GM18867 (cell line): ENCODE measurements around the gene KRTAP19-3.
"Not testable (repeated sequence)": the region's sequence is repeated elsewhere in the genome, so short reads cannot be mapped to it uniquely, and the experiment has no call there.

Experiments
- ATAC-seq: cut with Tn5 transposase; IDR thresholded peaks from one replicate; pipeline ENCODE4 v1.9.1; 2021; ENCODE audit warnings: mild to moderate bottlenecking, moderate library complexity; ENCODE audit not compliant: unreplicated experiment

Gene KRTAP19-3

DNA sequence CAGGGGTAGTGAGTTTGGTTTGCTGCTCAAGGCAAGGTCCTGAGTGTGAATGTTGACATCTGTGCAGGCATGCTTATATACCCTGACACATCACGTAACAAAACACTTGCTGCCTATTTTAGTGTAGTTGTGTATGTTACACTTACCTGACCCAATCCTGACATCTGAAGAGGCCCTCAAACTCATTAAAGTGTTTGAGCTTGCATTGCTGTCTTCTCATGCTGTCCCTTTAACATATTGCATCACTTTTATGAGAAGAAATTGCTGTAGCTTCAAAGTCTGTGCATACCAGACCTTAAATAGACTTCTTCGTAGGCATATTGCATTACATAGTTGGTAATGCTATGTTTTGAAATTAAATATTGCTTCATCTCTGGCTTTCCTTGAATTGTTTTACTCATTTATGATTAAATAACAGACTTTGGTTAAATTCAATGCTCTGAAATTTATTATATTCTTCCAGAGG, at the start of gene KRTAP19-3:
KRTAP19-3 (minus strand) TSS at position 51 of the 466 bp plus-strand sequence. CDS start 56 bp downstream, outside the sequence.
- no peak for ATAC-seq

DNA sequence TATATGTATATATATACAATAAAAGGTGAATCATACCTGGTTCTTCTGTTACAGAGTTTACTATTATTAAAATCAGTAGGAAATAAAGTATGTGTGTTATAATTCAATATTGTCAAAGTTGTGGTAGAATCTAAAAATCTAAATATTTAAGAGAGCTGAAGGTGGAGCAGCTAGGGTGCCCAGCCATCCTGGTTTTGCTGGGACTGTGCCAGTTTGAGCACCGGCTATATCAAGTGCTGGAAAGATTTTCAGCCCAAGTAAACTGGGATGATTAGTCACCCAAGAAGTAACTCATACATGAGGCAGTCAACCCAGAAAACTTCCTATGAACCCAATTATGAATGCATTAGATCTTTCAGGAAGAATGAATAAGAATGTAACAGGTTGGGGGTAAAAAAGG, 27.1 kb upstream of the KRTAP19-3 start:
- ATAC-seq, result no peak

DNA sequence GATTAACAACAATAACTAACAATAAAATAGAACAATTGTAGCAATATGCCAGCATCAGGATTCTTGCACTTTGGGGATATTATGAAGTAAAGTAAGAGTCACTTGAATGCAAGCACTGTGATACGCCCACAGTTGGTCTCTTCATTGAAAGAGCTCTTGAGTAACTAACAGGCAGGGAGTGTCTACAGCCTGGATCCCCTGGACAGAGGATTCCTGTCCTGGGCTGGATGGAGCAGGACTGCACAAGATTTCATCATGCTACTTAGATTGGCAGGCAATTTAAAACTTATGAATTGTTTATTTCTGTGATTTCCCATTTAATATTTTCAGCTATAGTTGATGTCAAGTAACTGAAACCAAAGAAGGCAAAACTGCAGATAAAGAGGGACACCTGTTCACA, 23.9 kb upstream of the KRTAP19-3 start:
- ATAC-seq, result no peak

GRCh38 chr21:30505621-30506205, 13.9 kb upstream of the KRTAP19-3 start:
- not testable (repeated sequence) for ATAC-seq

DNA sequence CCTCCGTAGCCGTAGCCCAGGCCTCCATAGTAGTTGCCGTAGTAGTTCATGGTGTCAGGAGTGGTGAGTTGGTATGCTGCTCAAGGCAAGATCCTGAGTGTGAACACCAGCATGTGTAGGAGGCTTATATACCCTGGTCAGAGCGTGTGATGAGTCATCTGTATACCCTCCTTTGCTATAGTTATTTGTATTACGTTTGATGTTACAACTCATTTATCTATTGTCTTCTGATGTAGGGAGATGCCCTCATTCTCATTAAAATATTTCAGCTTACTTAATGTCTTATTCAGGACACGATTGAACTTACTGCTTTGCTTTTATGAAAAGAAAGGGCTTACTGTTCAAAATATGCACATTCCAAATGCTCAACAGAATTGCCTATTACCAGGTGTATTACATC, 10.2 kb upstream of the KRTAP19-3 start, which contains the start of gene KRTAP19-5:
KRTAP19-5 (minus strand) TSS at position 101 of the 400 bp plus-strand sequence; CDS start at position 50, 51 bp downstream.
- ATAC-seq, result no peak

- ATAC-seq, result no peak
These were observed 5.3 kb upstream of the KRTAP19-3 start, which contains the start of gene KRTAP19-4 for GRCh38 chr21:30497065-30497464. TSS of gene KRTAP19-4 (minus strand) at chr21:30497165. CDS start at chr21:30497110, 55 bp downstream.

DNA sequence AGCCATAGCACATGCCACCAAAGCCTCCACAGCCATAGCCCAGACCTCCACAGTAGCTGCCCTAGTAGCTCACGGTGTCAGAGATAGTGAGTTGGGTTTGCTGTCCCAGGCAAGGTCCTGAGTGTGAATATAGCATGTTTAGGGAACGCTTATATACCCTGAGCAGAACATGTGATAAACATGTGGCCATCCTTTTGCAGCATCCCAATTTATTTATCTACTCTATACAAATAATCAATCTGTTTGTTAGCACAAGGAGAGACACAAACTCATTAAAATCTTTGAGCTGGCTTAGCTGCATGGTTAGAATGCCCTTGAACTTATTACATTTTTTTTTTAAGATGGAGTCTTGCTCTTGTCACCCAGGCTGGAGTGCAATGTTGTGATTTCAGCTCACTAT, 4.5 kb downstream of the KRTAP19-3 start, which contains the start of gene KRTAP19-2:
KRTAP19-2 (minus strand) TSS at position 101 of the 400 bp plus-strand sequence; CDS start at position 13, 88 bp downstream.
- no peak for ATAC-seq

- no peak for ATAC-seq
These were observed 5.6 kb downstream of the KRTAP19-3 start for GRCh38 chr21:30486180-30486579.

GRCh38 chr21:30482130-30482529, 9.7 kb downstream of the KRTAP19-3 start:
- ATAC-seq, result no peak

- no peak for ATAC-seq
These were observed 11.7 kb downstream of the KRTAP19-3 start, which contains the start of gene KRTAP19-1 for GRCh38 chr21:30480145-30480544. TSS of gene KRTAP19-1 (minus strand) at chr21:30480367. CDS start at chr21:30480317, 50 bp downstream.

GRCh38 chr21:30479259-30479658, 12.6 kb downstream of the KRTAP19-3 start:
- ATAC-seq, result no peak

GRCh38 chr21:30478004-30478403, 13.8 kb downstream of the KRTAP19-3 start:
- no peak for ATAC-seq

- no peak for ATAC-seq
These were observed 22.7 kb downstream of the KRTAP19-3 start for GRCh38 chr21:30468900-30469714.

- ATAC-seq, result no peak
These were observed 28.1 kb downstream of the KRTAP19-3 start for GRCh38 chr21:30463713-30464112.

DNA sequence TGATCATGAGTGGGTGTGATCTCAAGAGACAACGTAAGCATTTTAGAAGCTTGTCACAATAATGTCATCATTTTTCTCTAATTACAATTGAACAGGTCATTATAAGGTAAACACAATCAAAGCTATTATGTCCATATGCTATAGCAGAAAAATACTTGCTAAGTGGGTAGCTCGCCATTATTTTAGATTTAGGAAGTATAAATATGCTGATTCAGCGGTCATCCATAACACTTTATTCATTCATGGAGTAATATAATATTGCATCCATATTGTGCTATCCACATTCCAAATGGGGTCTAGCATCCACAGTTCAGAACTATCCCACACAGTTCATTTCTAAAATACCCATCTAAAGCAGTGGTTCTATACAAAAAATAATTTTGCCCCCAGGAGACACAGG, 43.3 kb downstream of the KRTAP19-3 start:
- no peak for ATAC-seq

DNA sequence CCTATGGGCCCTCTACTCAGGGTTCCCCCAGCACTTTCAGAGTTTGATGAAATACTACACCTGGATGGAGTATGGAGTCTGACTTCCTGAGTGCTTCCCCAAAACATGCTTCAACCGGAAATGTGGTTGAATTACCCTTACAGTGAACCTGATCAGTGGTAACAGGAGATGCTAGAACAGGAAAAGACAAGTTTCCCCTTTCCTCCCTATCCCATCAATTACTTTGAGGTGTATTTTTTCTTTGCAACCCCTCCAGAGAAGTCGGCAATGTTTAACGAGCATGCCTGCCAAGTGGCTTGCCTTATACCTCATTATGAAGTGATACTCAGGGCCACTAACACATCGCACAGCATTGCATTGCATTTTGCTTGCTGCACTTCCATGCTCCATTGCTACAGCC, 44.8 kb downstream of the KRTAP19-3 start:
- no peak for ATAC-seq

DNA sequence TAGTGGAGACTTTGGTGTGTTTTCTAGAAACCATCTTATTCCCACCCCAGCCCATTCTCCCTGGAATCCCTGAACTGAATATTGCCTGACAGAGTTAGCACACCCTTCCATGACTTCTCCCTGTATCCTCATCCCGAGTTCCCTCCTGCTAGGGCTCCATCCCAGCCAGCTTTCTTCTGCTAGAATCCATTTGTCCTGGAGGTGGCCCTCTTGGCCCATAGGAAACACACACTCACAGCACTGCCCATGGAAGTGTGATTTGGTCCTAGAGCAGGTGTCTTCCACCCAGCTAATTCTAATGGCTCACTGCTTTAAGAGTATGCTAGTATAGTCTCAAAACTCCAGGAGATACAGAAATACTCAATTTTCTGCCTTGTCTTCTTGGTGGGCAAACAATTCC, 47.6 kb downstream of the KRTAP19-3 start:
- no peak for ATAC-seq

GRCh38 chr21:30443226-30443625, 48.6 kb downstream of the KRTAP19-3 start:
- no peak for ATAC-seq
